Muscle layer of colon (tissue), 2 donors: Measurements from ENCODE around the gene CDH5.

Experiments
- H3K27ac ChIP-seq: one replicate; pipeline ENCODE4 v1.7.0; 2013; ENCODE audit warnings: low read depth, mild to moderate bottlenecking, low read length, moderate library complexity
- H3K27me3 ChIP-seq, 2 donors: one replicate each; pipeline ENCODE4 v1.7.0; 2013; ENCODE audit warnings: low read length in 2 of 2, mild to moderate bottlenecking in 2 of 2; ENCODE audit not compliant: insufficient read depth in 2 of 2, control insufficient read depth in 1 of 2
- H3K36me3 ChIP-seq: one replicate; pipeline ENCODE4 v1.7.0; 2013; ENCODE audit warnings: mild to moderate bottlenecking, low read length; ENCODE audit not compliant: insufficient read depth
- H3K4me1 ChIP-seq: one replicate; pipeline ENCODE4 v1.7.0; 2013; ENCODE audit warnings: mild to moderate bottlenecking, low read length; ENCODE audit not compliant: insufficient read depth
- H3K4me3 ChIP-seq, 2 donors: one replicate each; pipeline ENCODE4 v1.7.0; 2013; ENCODE audit warnings: low read length in 2 of 2, low read depth in 1 of 2, mild to moderate bottlenecking in 1 of 2, moderate library complexity in 1 of 2
- H3K9ac ChIP-seq: one replicate; pipeline ENCODE4 v1.7.0; 2013; ENCODE audit warnings: low read length
- H3K9me3 ChIP-seq: one replicate; pipeline ENCODE4 v1.7.0; 2013; ENCODE audit warnings: mild to moderate bottlenecking, low read length
- donor health status: abdominal sarcoma.
- donor health status: Adenocarcinoma of cecum.

The CDH5 gene

GRCh38 chr16:66438536-66438935 is 72.0 kb downstream of the CDH5 start:
- Histone ChIP-seq H3K4me1 (no peaks in the 10 kb centered on the region), H3K36me3 (no peaks in the 10 kb centered on the region), H3K4me3 (no peak overlapping the region), H3K9me3 (no peaks in the 10 kb centered on the region), H3K27me3 (no peaks in the 10 kb centered on the region), H3K9ac (no peak overlapping the region), H3K27ac (no peak overlapping the region)

GRCh38 chr16:66439051-66439730 is 72.7 kb downstream of the CDH5 start:
- H3K4me1 ChIP-seq, result no peaks in the 10 kb centered on the region
- no peaks in the 10 kb centered on the region for H3K36me3 ChIP-seq
- no peak overlapping the region for H3K9ac ChIP-seq
- no peak overlapping the region for H3K27ac ChIP-seq
- no peak overlapping the region for H3K4me3 ChIP-seq
- no peaks in the 10 kb centered on the region for H3K27me3 ChIP-seq
- no peaks in the 10 kb centered on the region for H3K9me3 ChIP-seq

GRCh38 chr16:66440271-66440802 is 73.8 kb downstream of the CDH5 start:
- no peak overlapping the region for H3K4me3 ChIP-seq
- H3K36me3 ChIP-seq, result no peaks in the 10 kb centered on the region
- H3K4me1 ChIP-seq, result no peaks in the 10 kb centered on the region
- H3K9me3 ChIP-seq, result no peaks in the 10 kb centered on the region
- H3K27me3 ChIP-seq, result no peaks in the 10 kb centered on the region
- no peak overlapping the region for H3K27ac ChIP-seq
- no peak overlapping the region for H3K9ac ChIP-seq

GRCh38 chr16:66440970-66441369 is 74.5 kb downstream of the CDH5 start:
- Histone ChIP-seq H3K9ac (no peak overlapping the region), H3K27ac (no peak overlapping the region), H3K4me1 (no peaks in the 10 kb centered on the region), H3K4me3 (no peak overlapping the region), H3K9me3 (no peaks in the 10 kb centered on the region), H3K36me3 (no peaks in the 10 kb centered on the region), H3K27me3 (no peaks in the 10 kb centered on the region)

GRCh38 chr16:66441586-66442375 is 75.3 kb downstream of the CDH5 start:
- Histone ChIP-seq H3K4me3 (no peak overlapping the region), H3K27ac (no peak overlapping the region), H3K9ac (no peak overlapping the region), H3K36me3 (no peaks in the 10 kb centered on the region), H3K27me3 (no peaks in the 10 kb centered on the region), H3K4me1 (no peaks in the 10 kb centered on the region), H3K9me3 (no peaks in the 10 kb centered on the region)

- Histone ChIP-seq H3K9me3 (no peaks in the 10 kb centered on the region), H3K4me3 (no peak overlapping the region), H3K9ac (no peak overlapping the region), H3K36me3 (no peaks in the 10 kb centered on the region), H3K27me3 (no peaks in the 10 kb centered on the region), H3K4me1 (no peaks in the 10 kb centered on the region), H3K27ac (no peak overlapping the region)
These were observed 76.2 kb downstream of the CDH5 start for GRCh38 chr16:66442502-66443268.

GRCh38 chr16:66443269-66443652 is 76.8 kb downstream of the CDH5 start:
- H3K36me3 ChIP-seq, result no peaks in the 10 kb centered on the region
- H3K27ac ChIP-seq, result no peak overlapping the region
- no peaks in the 10 kb centered on the region for H3K4me1 ChIP-seq
- no peak overlapping the region for H3K9ac ChIP-seq
- H3K27me3 ChIP-seq, result no peaks in the 10 kb centered on the region
- H3K4me3 ChIP-seq, result no peak overlapping the region
- H3K9me3 ChIP-seq, result no peaks in the 10 kb centered on the region

- Histone ChIP-seq H3K36me3 (no peaks in the 10 kb centered on the region), H3K9ac (no peak overlapping the region), H3K4me1 (no peaks in the 10 kb centered on the region), H3K9me3 (no peaks in the 10 kb centered on the region), H3K27ac (no peak overlapping the region), H3K4me3 (no peak overlapping the region), H3K27me3 (no peaks in the 10 kb centered on the region)
These were observed 77.6 kb downstream of the CDH5 start for GRCh38 chr16:66444049-66444481.

GRCh38 chr16:66446737-66447136 is 80.2 kb downstream of the CDH5 start:
- Histone ChIP-seq H3K9ac (no peak overlapping the region), H3K4me1 (no peaks in the 10 kb centered on the region), H3K4me3 (no peak overlapping the region), H3K27ac (no peak overlapping the region), H3K27me3 (no peaks in the 10 kb centered on the region), H3K9me3 (no peaks in the 10 kb centered on the region), H3K36me3 (no peaks in the 10 kb centered on the region)

- H3K4me3 ChIP-seq, result no peak overlapping the region
- no peak overlapping the region for H3K27ac ChIP-seq
- no peaks in the 10 kb centered on the region for H3K9me3 ChIP-seq
- H3K36me3 ChIP-seq, result no peaks in the 10 kb centered on the region
- no peaks in the 10 kb centered on the region for H3K4me1 ChIP-seq
- H3K27me3 ChIP-seq, result no peaks in the 10 kb centered on the region
- no peak overlapping the region for H3K9ac ChIP-seq
These were observed 81.0 kb downstream of the CDH5 start for GRCh38 chr16:66447491-66447890.

GRCh38 chr16:66451548-66451947 is 85.1 kb downstream of the CDH5 start:
- Histone ChIP-seq H3K27ac (no peak overlapping the region), H3K9ac (no peak overlapping the region), H3K27me3 (no peaks in the 10 kb centered on the region), H3K4me1 (no peaks in the 10 kb centered on the region), H3K4me3 (no peak overlapping the region), H3K36me3 (no peaks in the 10 kb centered on the region), H3K9me3 (no peaks in the 10 kb centered on the region)
